GM12892 (cell line): Measurements from ENCODE around the gene NCOA1.

Source experiments
- POLR2A ChIP-seq: IDR thresholded peaks from 2 replicates; pipeline ENCODE4 v1.6.1; 2011; ENCODE audit warnings: low read depth, low read length, control low read depth
- POLR2AphosphoS5 ChIP-seq: IDR thresholded peaks from 2 replicates; pipeline ENCODE4 v1.6.1; 2011; ENCODE audit warnings: low read depth, low read length, control low read depth
- TAF1 ChIP-seq: IDR thresholded peaks from 2 replicates; pipeline ENCODE4 v1.6.1; 2011; ENCODE audit warnings: low read depth, mild to moderate bottlenecking, control low read depth, low read length, borderline replicate concordance

DNA sequence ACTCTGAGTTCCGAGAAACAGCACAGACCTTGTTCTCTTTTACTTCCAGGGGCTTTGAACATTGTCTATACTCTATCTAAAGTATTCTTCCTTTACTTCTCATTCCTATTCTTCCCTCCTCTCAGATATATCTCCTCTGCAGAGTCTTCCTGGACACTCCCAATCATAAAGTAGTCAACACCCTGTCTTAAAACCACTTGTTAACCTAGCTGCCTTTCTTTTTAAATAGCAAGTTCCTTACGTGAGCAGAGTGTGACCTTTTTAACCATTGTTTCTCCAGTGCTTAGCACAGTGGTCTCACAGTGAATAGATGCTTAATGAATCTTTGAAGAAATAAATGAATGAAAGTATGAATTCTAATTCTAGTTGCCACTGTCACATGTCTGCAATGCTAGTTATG lies 254.8 kb downstream of the NCOA1 start:
- TF ChIP-seq POLR2AphosphoS5 (no peak), TAF1 (no peak), POLR2A (no peak)
